Aorta (tissue), 5 donors: ENCODE data around the gene GMEB2. TPM values are rescaled to one million over a fixed set of nuclear protein-coding genes. Genes with fewer than 3 reads are reported as not detected.
"Not testable (repeated sequence)": the region's sequence is repeated elsewhere in the genome, so short reads cannot be mapped to it uniquely, and the experiment has no call there.

Experiments used
- ATAC-seq: fragments of 200-7000 bp; cut with Tn5 transposase; one replicate; pipeline ENCODE4 v1.9.1; 2022; ENCODE audit warnings: moderate library complexity; ENCODE audit not compliant: low FRiP score
- DNase-seq, 2 donors: peaks; one replicate each; pipeline ENCODE4 v3.0.0-alpha.2; 2020
- H3K27ac ChIP-seq, 2 donors: one replicate each; pipeline ENCODE4 v1.5.1; 2013; ENCODE audit warnings: low read length in 2 of 2, mild to moderate bottlenecking in 2 of 2, moderate library complexity in 2 of 2, control low read depth in 1 of 2, inconsistent platforms in 1 of 2, low read depth in 1 of 2
- H3K27me3 ChIP-seq, 2 donors: one replicate each; pipeline ENCODE4 v1.6.1; 2013; ENCODE audit warnings: control low read depth in 1 of 2, low read length in 1 of 2, mild to moderate bottlenecking in 1 of 2, moderate library complexity in 1 of 2; ENCODE audit not compliant: insufficient read depth in 2 of 2, control insufficient read depth in 1 of 2
- H3K36me3 ChIP-seq, 2 donors: one replicate each; pipeline ENCODE4 v1.6.1; 2013; ENCODE audit warnings: control low read depth in 1 of 2, low read length in 1 of 2, mild to moderate bottlenecking in 1 of 2; ENCODE audit not compliant: insufficient read depth in 2 of 2, control insufficient read depth in 1 of 2
- H3K4me1 ChIP-seq, 2 donors: one replicate each; pipeline ENCODE4 v1.6.1; 2013; ENCODE audit warnings: low read length in 2 of 2, control low read depth in 1 of 2, mild to moderate bottlenecking in 1 of 2, moderate library complexity in 1 of 2; ENCODE audit not compliant: insufficient read depth in 2 of 2, control insufficient read depth in 1 of 2
- H3K4me3 ChIP-seq, 2 donors: one replicate each; pipeline ENCODE4 v1.5.1; 2013; ENCODE audit warnings: low read length in 2 of 2, control low read depth in 1 of 2, mild to moderate bottlenecking in 1 of 2
- H3K9me3 ChIP-seq: one replicate; pipeline ENCODE4 v1.6.1; 2013; ENCODE audit warnings: mild to moderate bottlenecking, low read length; ENCODE audit not compliant: control insufficient read depth
- WGBS, 2 donors: extraction: QIAGEN DNeasy Blood & Tissue Kit; methylation state at CpG; one replicate each; pipeline ENCODE4 v1.1.7; 2013; 5-methylcytosine and 5-hydroxymethylcytosine counted together
- intact Hi-C, 2 donors: fragments of 100-400 bp; cut with DNase I; formaldehyde crosslinking; loops; one replicate each; pipeline versions ENCODE4 v1.14.2 to v1.15.0; 2022
- polyA plus RNA-seq, 2 donors: library from polyadenylated mRNA; stranded (reverse); fragments of 200-250 nt; gene quantifications; one replicate each; pipeline ENCODE4 v1.2.3, GENCODE V29; 2013
- total RNA-seq, 2 donors: library from RNA; stranded (reverse); fragmentation: NEBNext Ultra II Directional; extraction: Animal tissue kit (Norgen Biotek cat#: 25700); gene quantifications; one replicate each; pipeline ENCODE4 v1.2.1, GENCODE V29; 2021
- donor health status: healthy with polysubstance abuse.
- donor health status: Bipolar disorder and iron deficiency.
- donor health status: DM: no; HTN: no; CAD: no.
- donor health status: DM: no; HTN: no; CAD: no.
- donor health status: DM: yes; HTN: yes; CAD: no.

GMEB2 gene
- total and polyA plus RNA-seq, 4 donors, result 3.9 to 10.3 (median 9.9) TPM

- Histone ChIP-seq H3K27me3 (no peaks in the 10 kb centered on the region), H3K4me1 (no peaks in the 10 kb centered on the region), H3K9me3 (no peaks in the 10 kb centered on the region), H3K27ac (no peak within 1 kb of the TSS), H3K36me3 (no peaks in the 10 kb centered on the region), H3K4me3 (peak within 1 kb of the TSS; percentile 11 to 40)
- intact Hi-C loops, result loop anchor here in 1 of 2 donors (10.0 kb wide), 1 partner anchor 119 kb away; the partner anchor contains the start of gene PTK6
- WGBS, 2 donors, result 1 to 2% methylated on average over 48 to 73 of the region's 73 CpGs
- ATAC-seq (peak; percentile 86), DNase-seq (peak; percentile 94 to 96)
Observed at GRCh38 chr20:63653041-63653973, 26.4 kb upstream of the GMEB2 start, which contains the start of gene STMN3. TSS of gene STMN3 (minus strand) at chr20:63653424. CDS start at chr20:63653345, 79 bp downstream.

DNA sequence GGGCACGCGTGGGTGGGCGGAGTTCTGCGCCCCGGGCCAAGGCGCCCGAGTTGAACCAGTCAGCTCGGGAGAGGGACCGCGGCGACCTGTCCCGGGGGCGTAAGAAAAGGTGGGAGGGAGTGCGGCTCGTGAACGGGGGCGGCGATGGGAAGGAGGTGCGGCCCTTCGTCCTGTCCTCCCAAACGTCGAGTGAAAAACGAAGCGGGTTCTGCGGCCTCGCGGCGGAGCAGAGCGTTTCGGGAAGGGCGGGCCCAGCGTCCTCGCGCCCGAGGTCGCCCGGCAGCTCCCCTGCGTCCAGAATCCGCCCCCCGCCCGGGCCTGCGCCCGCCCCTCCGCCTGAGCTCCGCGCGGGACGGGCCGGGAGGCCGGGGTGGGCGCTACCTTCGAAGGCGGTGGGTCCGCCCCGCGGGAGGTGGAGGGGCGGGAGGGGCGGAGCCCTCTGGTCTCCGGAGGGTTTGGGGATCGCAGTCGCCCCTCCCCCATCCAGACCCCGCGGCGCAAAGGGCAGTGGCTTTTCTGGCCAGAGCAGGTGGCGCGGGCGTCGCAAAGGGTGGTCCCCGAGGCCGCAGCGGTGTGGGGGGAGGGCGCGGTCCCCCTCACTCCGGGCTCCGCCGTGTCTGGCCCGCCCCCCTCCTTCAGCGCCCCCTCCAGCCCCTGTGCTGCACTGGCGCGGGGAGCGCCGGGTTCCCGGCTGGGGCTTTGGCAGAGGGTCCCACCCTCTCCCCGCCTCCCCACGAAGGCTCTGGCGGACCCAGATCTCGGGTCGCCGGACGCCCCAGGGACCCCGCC is 25.5 kb upstream of the GMEB2 start:
- ATAC-seq (peak; percentile 36), DNase-seq (peak in 1 of 2 donors; percentile 79)
- Histone ChIP-seq H3K9me3 (no peaks in the 10 kb centered on the region), H3K4me3 (peak overlapping the region; percentile 11 to 40), H3K27me3 (no peaks in the 10 kb centered on the region), H3K36me3 (no peaks in the 10 kb centered on the region), H3K27ac (no peak overlapping the region), H3K4me1 (no peaks in the 10 kb centered on the region)
- WGBS, 2 donors, result 0 to 1% methylated on average over 70 to 91 of the region's 91 CpGs
- intact Hi-C loops, result loop anchor here in 1 of 2 donors (10.0 kb wide), 1 partner anchor 118 kb away; the partner anchor contains the start of gene PTK6

DNA sequence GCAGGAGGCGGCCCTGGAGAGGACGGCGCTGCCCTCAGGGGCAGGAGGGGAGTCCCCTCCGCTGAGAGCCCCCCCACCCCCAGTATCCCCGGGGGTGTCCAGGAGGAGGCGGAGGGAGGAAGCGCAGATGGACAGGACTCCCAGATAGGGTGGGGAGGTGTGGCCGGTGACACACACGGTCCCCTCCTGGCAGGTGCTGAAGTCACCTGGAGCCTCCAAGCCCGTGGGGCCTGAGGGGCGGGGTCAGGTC is 25.0 kb upstream of the GMEB2 start:
- H3K27ac ChIP-seq, result no peak overlapping the region
- intact Hi-C loops, result loop anchor here in 1 of 2 donors (10.0 kb wide), 1 partner anchor 117 kb away; the partner anchor contains the start of gene PTK6
- no peak for ATAC-seq

DNA sequence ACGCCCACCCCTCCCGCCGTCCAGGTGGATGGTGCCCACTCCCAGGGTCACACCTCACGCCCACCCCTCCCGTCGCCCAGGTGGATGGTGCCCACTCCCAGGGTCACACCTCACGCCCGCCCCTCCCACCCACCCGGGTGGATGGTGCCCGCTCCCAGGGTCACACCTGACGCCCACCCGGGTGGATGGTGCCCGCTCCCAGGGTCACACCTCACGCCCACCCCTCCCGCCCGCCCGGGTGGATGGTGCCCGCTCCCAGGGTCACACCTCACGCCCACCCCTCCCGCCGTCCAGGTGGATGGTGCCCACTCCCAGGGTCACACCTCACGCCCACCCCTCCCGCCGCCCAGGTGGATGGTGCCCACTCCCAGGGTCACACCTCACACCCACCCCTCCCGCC is 23.6 kb upstream of the GMEB2 start:
- H3K27me3 ChIP-seq, ATAC-seq, DNase-seq, H3K4me1 ChIP-seq, H3K36me3 ChIP-seq, H3K27ac ChIP-seq, H3K4me3 ChIP-seq, H3K9me3 ChIP-seq: not testable (repeated sequence)
- WGBS, 2 donors, result 93 to 94% methylated on average over 13 to 25 of the region's 25 CpGs
- intact Hi-C loops, result loop anchor here in 1 of 2 donors (10.0 kb wide), 1 partner anchor 116 kb away; the partner anchor contains the start of gene PTK6

More for the DNA sequence above, 25.0 kb upstream of the GMEB2 start:
- Histone ChIP-seq H3K27me3 (no peaks in the 10 kb centered on the region), H3K4me1 (no peaks in the 10 kb centered on the region), H3K4me3 (peak overlapping the region in 1 of 2 donors; percentile 40), H3K36me3 (no peaks in the 10 kb centered on the region), H3K9me3 (no peaks in the 10 kb centered on the region)
- WGBS, 2 donors, result 16 to 25% methylated on average over 11 of the region's 11 CpGs
- DNase-seq, result no peak

DNA sequence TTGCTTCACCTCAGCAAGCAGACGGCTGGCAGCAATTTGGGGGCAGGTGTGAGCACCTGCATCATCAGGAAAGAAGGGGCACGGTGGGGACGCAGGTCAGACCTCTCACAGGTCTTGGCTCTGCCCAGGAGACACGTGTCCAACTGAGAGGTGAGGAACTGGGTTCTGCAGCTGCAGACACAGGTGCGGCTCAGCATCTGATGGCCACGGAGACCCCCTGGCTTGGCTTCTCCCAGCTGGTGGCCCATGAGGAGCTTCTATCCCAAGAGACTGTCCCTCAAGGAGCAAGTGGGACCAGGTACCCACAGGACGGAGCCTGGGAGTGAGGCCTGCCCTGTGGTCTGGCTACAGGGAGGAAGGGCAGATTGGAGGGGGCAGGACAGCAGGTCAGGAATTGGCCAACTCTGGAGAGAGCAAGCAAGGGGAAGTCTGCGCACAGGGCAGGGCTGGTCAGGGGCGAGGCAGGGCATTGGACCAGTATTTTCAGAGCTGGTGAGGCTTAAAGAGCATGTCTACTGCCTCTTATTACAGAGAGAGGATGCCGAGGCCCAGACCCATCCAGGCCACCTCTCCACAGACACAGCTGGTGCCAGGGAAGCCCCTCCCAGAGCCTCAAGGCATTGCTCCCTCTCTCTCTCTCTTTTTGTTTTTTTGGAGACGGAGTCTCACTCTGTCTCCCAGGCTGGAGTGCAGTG is 22.1 kb upstream of the GMEB2 start:
- no peak overlapping the region for H3K4me3 ChIP-seq
- no peaks in the 10 kb centered on the region for H3K27me3 ChIP-seq
- 86 to 90% methylated on average over 11 of the region's 11 CpGs for WGBS, 2 donors
- intact Hi-C loops, result no loop called here
- no peaks in the 10 kb centered on the region for H3K4me1 ChIP-seq
- H3K9me3 ChIP-seq, result no peaks in the 10 kb centered on the region
- DNase-seq (no peak), ATAC-seq (no peak)
- no peak overlapping the region for H3K27ac ChIP-seq
- no peaks in the 10 kb centered on the region for H3K36me3 ChIP-seq

DNA sequence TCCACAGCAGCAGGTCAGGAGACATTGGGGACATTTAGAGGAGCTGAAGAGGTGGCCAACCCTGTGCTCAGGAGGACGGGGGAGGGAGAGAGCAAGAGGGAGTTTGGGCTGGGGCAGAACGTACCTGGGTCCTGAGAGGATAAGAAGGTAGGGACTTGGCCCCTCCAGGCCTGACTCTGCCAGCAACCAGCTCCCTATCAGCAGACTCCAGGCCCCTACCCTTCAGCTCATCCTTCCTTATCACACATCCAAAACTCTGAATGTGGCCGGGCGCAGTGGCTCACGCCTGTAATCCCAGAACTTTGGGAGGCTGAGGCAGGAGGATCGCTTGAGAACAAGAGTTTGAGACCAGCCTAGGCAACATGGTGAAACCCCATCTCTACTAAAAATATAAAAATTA is 21.3 kb upstream of the GMEB2 start:
- H3K9me3 ChIP-seq, result no peaks in the 10 kb centered on the region
- no peaks in the 10 kb centered on the region for H3K27me3 ChIP-seq
- DNase-seq (no peak), ATAC-seq (no peak)
- 92 to 94% methylated on average over 6 of the region's 6 CpGs for WGBS, 2 donors
- H3K27ac ChIP-seq, result no peak overlapping the region
- intact Hi-C loops, result no loop called here
- no peak overlapping the region for H3K4me3 ChIP-seq
- H3K36me3 ChIP-seq, result no peaks in the 10 kb centered on the region
- no peaks in the 10 kb centered on the region for H3K4me1 ChIP-seq

GRCh38 chr20:63645218-63645617 is 18.3 kb upstream of the GMEB2 start:
- no peaks in the 10 kb centered on the region for H3K4me1 ChIP-seq
- intact Hi-C loops, result no loop called here
- H3K36me3 ChIP-seq, result no peaks in the 10 kb centered on the region
- DNase-seq (no peak), ATAC-seq (no peak)
- no peaks in the 10 kb centered on the region for H3K9me3 ChIP-seq
- WGBS, 2 donors, result 86 to 88% methylated on average over 4 of the region's 4 CpGs
- H3K27ac ChIP-seq, result no peak overlapping the region
- no peak overlapping the region for H3K4me3 ChIP-seq
- no peaks in the 10 kb centered on the region for H3K27me3 ChIP-seq

GRCh38 chr20:63643946-63644345 is 17.0 kb upstream of the GMEB2 start:
- Histone ChIP-seq H3K36me3 (no peaks in the 10 kb centered on the region), H3K27me3 (no peaks in the 10 kb centered on the region), H3K27ac (no peak overlapping the region), H3K4me1 (no peaks in the 10 kb centered on the region), H3K9me3 (no peaks in the 10 kb centered on the region), H3K4me3 (no peak overlapping the region)
- 93 to 95% methylated on average over 15 of the region's 15 CpGs for WGBS, 2 donors
- ATAC-seq (no peak), DNase-seq (no peak)
- intact Hi-C loops, result no loop called here
